Liver (tissue), 9 donors: ENCODE results near the gene PRR9. TPM values are rescaled to one million over a fixed set of nuclear protein-coding genes. Genes with fewer than 3 reads are reported as not detected.

Experiments used
- DNase-seq: peaks from one replicate; pipeline ENCODE4 v3.0.0-alpha.2; 2017; ENCODE audit warnings: low spot score
- H3K27ac ChIP-seq, 2 donors: one replicate each; pipeline ENCODE4 v1.7.0; 2013; ENCODE audit warnings: inconsistent platforms in 2 of 2, low read length in 2 of 2, control low read depth in 1 of 2, low read depth in 1 of 2, mild to moderate bottlenecking in 1 of 2
- H3K27me3 ChIP-seq, 4 donors: one replicate each; pipeline versions ENCODE4 v1.6.1 to v1.7.0; 2013; ENCODE audit warnings: low read length in 3 of 4, inconsistent platforms in 1 of 4, mild to moderate bottlenecking in 1 of 4, moderate library complexity in 1 of 4; ENCODE audit not compliant: control insufficient read depth in 4 of 4, insufficient read depth in 4 of 4
- H3K36me3 ChIP-seq, 4 donors: one replicate each; pipeline versions ENCODE4 v1.6.1 to v1.7.0; 2013; ENCODE audit warnings: low read length in 3 of 4, mild to moderate bottlenecking in 3 of 4, low read depth in 1 of 4, moderate library complexity in 1 of 4; ENCODE audit not compliant: control insufficient read depth in 4 of 4, insufficient read depth in 3 of 4
- H3K4me1 ChIP-seq, 4 donors: one replicate each; pipeline versions ENCODE4 v1.6.1 to v1.7.0; 2013; ENCODE audit warnings: low read length in 3 of 4, mild to moderate bottlenecking in 3 of 4, moderate library complexity in 1 of 4; ENCODE audit not compliant: control insufficient read depth in 4 of 4, insufficient read depth in 4 of 4
- H3K4me3 ChIP-seq, 3 donors: one replicate each; pipeline versions ENCODE4 v1.6.1 to v1.7.0; 2013; ENCODE audit warnings: low read length in 3 of 3, control low read depth in 1 of 3, low read depth in 1 of 3, mild to moderate bottlenecking in 1 of 3
- H3K9ac ChIP-seq, 2 donors: one replicate each; pipeline ENCODE4 v1.7.0; 2013; ENCODE audit warnings: low read length in 2 of 2, mild to moderate bottlenecking in 2 of 2, moderate library complexity in 2 of 2, control low read depth in 1 of 2, low read depth in 1 of 2
- H3K9me3 ChIP-seq, 4 donors: one replicate each; pipeline versions ENCODE4 v1.6.1 to v1.7.0; 2013; ENCODE audit warnings: low read length in 3 of 4; ENCODE audit not compliant: control insufficient read depth in 4 of 4
- EGR1 ChIP-seq, 2 donors: IDR thresholded peaks; 2 replicates each; pipeline ENCODE4 v1.6.1; 2016 to 2018; ENCODE audit warnings: antibody characterized with exemption in 2 of 2, low read depth in 2 of 2
- FOXA1 ChIP-seq: IDR thresholded peaks from 2 replicates; pipeline ENCODE4 v1.6.1; 2016; ENCODE audit warnings: antibody characterized with exemption
- FOXA2 ChIP-seq: IDR thresholded peaks from 2 replicates; pipeline ENCODE4 v1.6.1; 2016; ENCODE audit warnings: antibody characterized with exemption
- GABPA ChIP-seq, 2 donors: IDR thresholded peaks in 1 of 2; conservative IDR thresholded peaks in 1 of 2; 2 replicates each; pipeline ENCODE4 v1.6.1; 2016; ENCODE audit warnings: antibody characterized with exemption in 2 of 2, mild to moderate bottlenecking in 1 of 2, moderate library complexity in 1 of 2
- HNF4A ChIP-seq, 2 donors: conservative IDR thresholded peaks; 2 replicates each; pipeline ENCODE4 v1.6.1; 2016; ENCODE audit warnings: antibody characterized with exemption in 2 of 2, mild to moderate bottlenecking in 2 of 2
- JUND ChIP-seq, 2 donors: IDR thresholded peaks; 2 replicates each; pipeline ENCODE4 v1.6.1; 2016; ENCODE audit warnings: antibody characterized with exemption in 2 of 2
- NR2F2 ChIP-seq: IDR thresholded peaks from 2 replicates; pipeline ENCODE4 v1.6.1; 2016; ENCODE audit warnings: antibody characterized with exemption
- RAD21 ChIP-seq, 2 donors: IDR thresholded peaks; 2 replicates each; pipeline ENCODE4 v1.6.1; 2016; ENCODE audit warnings: antibody characterized with exemption in 2 of 2, mild to moderate bottlenecking in 2 of 2
- RXRA ChIP-seq, 2 donors: IDR thresholded peaks; 2 replicates each; pipeline ENCODE4 v1.6.1; 2017 to 2018; ENCODE audit warnings: antibody characterized with exemption in 2 of 2, mild to moderate bottlenecking in 1 of 2
- SP1 ChIP-seq: IDR thresholded peaks from 2 replicates; pipeline ENCODE4 v1.6.1; 2018; ENCODE audit warnings: antibody characterized with exemption, mild to moderate bottlenecking
- TAF1 ChIP-seq: conservative IDR thresholded peaks from 2 replicates; pipeline ENCODE4 v1.6.1; 2016; ENCODE audit warnings: antibody characterized with exemption, mild to moderate bottlenecking
- YY1 ChIP-seq: IDR thresholded peaks from 2 replicates; pipeline ENCODE4 v1.6.1; 2016; ENCODE audit warnings: antibody characterized with exemption, mild to moderate bottlenecking
- WGBS: extraction: QIAGEN DNeasy Blood & Tissue Kit; methylation state at CpG from one replicate; pipeline ENCODE4 v1.1.7; 2013; 5-methylcytosine and 5-hydroxymethylcytosine counted together
- polyA plus RNA-seq, 2 donors: library from polyadenylated mRNA; stranded (reverse) in 1 of 2; unstranded in 1 of 2; fragments of 200-250 nt in 1 of 2; fragments of >200 nt in 1 of 2; fragmentation: Nextera tagmentation in 1 of 2; extraction: Ambion mirVana in 1 of 2; gene quantifications; one replicate each; pipeline versions ENCODE4 v1.2.1 to v1.2.3, GENCODE V29; 2013 to 2015
- total RNA-seq, 2 donors: library from RNA; depleted of rRNA; stranded (reverse); fragments of >200 nt; gene quantifications; one replicate each; pipeline ENCODE4 v1.2.3, GENCODE V29; 2014
- TF ChIP-seq, protein P1 (sequence below): fragments of 150-350 bp; IDR thresholded peaks from 2 replicates; pipeline ENCODE4 v1.5.1; 2017; ENCODE audit warnings: improper control_type of control experiment, low read depth, low read length; ENCODE audit not compliant: missing input control
- TF ChIP-seq, protein P2 (sequence below): IDR thresholded peaks from 2 replicates; pipeline ENCODE4 v1.6.1; 2016; ENCODE audit warnings: antibody characterized with exemption
- TF ChIP-seq, protein P3 (sequence below): IDR thresholded peaks from 2 replicates; pipeline ENCODE4 v1.6.1; 2016; ENCODE audit warnings: antibody characterized with exemption
- donor health status: healthy.
- donor health status: healthy.
- donor health status: healthy.
- donor health status: healthy.
- donor health status: healthy.

PRR9 gene
- total and polyA plus RNA-seq, 4 donors, result not detected

DNA sequence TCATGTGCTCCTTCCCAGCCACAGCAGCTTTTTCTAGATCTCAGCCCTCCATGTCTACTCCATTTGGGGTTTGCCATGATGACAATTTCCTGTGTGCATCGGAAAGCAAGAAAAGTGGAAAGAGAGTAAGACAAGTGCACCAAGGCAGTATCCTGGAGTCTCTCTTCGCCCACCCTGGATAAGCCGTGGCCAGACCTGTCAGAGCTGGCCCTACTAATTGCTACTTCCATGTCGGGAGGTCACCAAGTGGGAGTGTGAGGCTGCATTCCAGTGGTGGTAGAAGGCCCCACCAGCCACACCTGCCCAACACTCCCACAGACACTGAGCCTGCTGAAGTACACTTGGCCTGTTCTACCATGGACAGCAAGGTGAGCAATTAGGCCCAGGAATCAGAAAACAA lies 28.1 kb downstream of the PRR9 start:
- H3K36me3 ChIP-seq, result no peaks in the 10 kb centered on the region
- peaks cover 0 to 4% (median 0%) of the 10 kb centered on the region in 4 donors for H3K27me3 ChIP-seq
- DNase-seq, result peak; percentile 6
- H3K9ac ChIP-seq, result no peak overlapping the region
- no peaks in the 10 kb centered on the region for H3K4me1 ChIP-seq
- 83% methylated on average over 4 of the region's 4 CpGs for WGBS
- H3K4me3 ChIP-seq, result no peak overlapping the region
- H3K27ac ChIP-seq, result no peak overlapping the region
- H3K9me3 ChIP-seq, result no peaks in the 10 kb centered on the region
- no peak for TF ChIP-seq EGR1 (IDR thresholded peaks at IDR 0.05; ENCODE audit: low read depth in 2 of 2)
- no peak for TF ChIP-seq YY1
- TF ChIP-seq, protein P1, sequence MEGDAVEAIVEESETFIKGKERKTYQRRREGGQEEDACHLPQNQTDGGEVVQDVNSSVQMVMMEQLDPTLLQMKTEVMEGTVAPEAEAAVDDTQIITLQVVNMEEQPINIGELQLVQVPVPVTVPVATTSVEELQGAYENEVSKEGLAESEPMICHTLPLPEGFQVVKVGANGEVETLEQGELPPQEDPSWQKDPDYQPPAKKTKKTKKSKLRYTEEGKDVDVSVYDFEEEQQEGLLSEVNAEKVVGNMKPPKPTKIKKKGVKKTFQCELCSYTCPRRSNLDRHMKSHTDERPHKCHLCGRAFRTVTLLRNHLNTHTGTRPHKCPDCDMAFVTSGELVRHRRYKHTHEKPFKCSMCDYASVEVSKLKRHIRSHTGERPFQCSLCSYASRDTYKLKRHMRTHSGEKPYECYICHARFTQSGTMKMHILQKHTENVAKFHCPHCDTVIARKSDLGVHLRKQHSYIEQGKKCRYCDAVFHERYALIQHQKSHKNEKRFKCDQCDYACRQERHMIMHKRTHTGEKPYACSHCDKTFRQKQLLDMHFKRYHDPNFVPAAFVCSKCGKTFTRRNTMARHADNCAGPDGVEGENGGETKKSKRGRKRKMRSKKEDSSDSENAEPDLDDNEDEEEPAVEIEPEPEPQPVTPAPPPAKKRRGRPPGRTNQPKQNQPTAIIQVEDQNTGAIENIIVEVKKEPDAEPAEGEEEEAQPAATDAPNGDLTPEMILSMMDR, result no peak
- no peak for TF ChIP-seq RAD21 (IDR thresholded peaks at IDR 0.05)
- TF ChIP-seq, protein P2, sequence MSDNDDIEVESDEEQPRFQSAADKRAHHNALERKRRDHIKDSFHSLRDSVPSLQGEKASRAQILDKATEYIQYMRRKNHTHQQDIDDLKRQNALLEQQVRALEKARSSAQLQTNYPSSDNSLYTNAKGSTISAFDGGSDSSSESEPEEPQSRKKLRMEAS, result no peak
- no peak for TF ChIP-seq FOXA2
- no peak for TF ChIP-seq JUND (IDR thresholded peaks at IDR 0.05)
- no peak for TF ChIP-seq GABPA (IDR thresholded peaks at IDR 0.05 in 1 of 2, conservative IDR thresholded peaks at IDR 0.05 in 1 of 2)
- no peak for TF ChIP-seq SP1
- no peak for TF ChIP-seq HNF4A (conservative IDR thresholded peaks at IDR 0.05)
- TF ChIP-seq RXRA (IDR thresholded peaks at IDR 0.05), result no peak
- TF ChIP-seq FOXA1, result no peak
- TF ChIP-seq, protein P3, sequence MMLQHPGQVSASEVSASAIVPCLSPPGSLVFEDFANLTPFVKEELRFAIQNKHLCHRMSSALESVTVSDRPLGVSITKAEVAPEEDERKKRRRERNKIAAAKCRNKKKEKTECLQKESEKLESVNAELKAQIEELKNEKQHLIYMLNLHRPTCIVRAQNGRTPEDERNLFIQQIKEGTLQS, result no peak

DNA sequence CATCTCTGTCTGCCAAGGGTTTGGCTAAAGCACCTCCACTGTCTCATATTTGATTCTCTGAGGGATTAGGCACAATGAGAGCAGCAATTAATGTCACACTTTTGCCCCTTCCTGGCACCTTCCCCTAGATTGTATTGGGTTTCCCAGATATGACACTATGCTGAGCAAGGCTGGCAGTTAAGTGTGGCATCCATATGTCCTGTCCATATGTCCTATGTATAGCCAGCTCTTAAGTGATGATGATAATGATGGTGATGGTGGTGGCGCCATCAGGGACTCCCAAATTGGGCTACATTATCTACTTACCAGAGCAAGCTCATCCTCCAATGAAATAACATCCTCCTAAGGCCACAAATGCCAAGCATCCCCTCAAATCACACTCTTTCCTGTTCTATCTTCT lies 28.6 kb downstream of the PRR9 start:
- Histone ChIP-seq H3K27ac (no peak overlapping the region), H3K4me1 (no peaks in the 10 kb centered on the region), H3K9ac (no peak overlapping the region), H3K27me3 (peaks cover 0 to 4% (median 0%) of the 10 kb centered on the region in 4 donors), H3K4me3 (no peak overlapping the region), H3K36me3 (no peaks in the 10 kb centered on the region), H3K9me3 (no peaks in the 10 kb centered on the region)
- DNase-seq, result peak; percentile 8
- TF ChIP-seq TAF1, result no peak
- TF ChIP-seq RXRA (IDR thresholded peaks at IDR 0.05), result no peak
- TF ChIP-seq, protein P1, result no peak
- no peak for TF ChIP-seq GABPA (IDR thresholded peaks at IDR 0.05 in 1 of 2, conservative IDR thresholded peaks at IDR 0.05 in 1 of 2)
- TF ChIP-seq NR2F2, result no peak
- TF ChIP-seq HNF4A (conservative IDR thresholded peaks at IDR 0.05), result no peak
- TF ChIP-seq, protein P2, result no peak
- no peak for TF ChIP-seq EGR1 (IDR thresholded peaks at IDR 0.05; ENCODE audit: low read depth in 2 of 2)
- WGBS, result 80% methylated on average over 1 of the region's 1 CpG
